Measurements from ENCODE around the gene WDR70.

Gene WDR70

DNA sequence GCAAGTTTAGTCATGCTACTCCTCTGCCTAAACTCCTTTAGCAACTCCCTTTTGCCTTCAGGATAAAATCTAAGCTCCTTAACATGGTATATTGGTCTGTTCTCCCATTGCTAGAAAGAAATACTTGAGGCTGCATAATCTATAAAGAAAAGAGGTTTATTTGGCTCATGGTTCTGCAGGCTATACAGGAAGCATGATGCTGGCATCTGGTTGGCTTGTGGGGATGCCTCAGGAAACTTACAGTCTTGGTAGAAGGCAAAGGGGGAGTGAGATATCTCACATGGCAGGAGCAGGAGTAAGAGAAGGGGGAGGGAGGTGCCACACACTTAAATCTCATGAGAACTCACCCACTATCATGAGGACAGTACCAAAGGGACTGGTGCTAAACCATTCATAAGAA is 315.7 kb downstream of the WDR70 start:
- DNase-seq = no peak

DNA sequence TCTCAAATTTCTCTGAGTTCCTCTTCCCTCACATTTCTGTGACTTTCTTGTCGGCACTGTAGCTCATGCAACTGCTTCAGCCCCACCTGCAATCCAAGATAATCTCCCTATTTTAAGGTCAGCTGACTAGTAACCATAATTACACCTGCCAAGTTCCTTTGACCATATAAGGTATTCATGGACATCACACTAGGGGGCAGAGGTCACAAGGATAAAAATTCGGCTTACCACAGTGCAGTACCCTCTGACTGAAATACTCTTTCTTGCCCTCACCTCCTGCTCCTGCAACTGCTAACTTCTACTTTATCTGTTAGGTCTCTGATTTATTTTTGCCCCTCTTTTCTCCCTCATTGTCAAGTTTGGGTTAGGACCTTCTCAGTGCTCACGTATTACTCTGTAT is 316.5 kb downstream of the WDR70 start:
- peak; percentile 12 for DNase-seq

DNA sequence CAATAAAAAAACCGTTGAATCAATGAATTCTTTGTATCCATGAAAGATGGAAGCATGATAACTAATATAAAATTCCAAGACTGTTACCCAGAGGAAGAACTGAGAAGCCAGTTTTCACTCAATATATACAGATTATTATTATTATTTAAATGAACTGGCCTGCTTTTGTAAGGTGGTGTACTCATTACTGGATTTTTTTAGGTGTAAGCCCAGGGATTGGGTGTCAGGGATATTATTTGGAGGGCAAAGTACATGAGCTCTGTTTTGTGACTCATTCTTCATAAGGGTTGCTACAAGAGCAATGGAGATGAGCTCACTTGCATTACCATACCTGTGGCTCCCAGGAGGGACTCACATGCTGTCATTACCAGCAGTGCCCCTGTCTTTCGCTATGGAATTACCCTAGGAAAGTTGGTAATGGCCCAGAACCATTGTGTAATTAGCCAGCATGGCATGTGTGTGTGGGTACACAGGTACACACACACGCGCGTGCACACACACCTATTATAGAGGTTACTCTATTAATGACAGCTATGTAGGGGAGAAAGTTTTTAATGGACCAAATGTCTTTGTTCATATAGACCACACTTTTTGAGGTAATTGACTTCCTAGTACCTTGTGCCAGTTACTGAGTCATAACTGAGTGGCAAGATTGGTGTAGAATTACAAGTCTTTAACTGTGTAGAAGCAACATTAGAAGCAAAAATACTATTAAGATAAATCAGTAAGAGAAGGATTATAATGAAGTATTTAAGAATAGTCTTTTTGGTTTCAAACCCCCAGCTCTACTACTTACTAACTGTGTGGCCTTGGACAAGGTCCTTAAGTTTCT is 317.3 kb downstream of the WDR70 start:
- DNase-seq = peak; percentile 84

DNA sequence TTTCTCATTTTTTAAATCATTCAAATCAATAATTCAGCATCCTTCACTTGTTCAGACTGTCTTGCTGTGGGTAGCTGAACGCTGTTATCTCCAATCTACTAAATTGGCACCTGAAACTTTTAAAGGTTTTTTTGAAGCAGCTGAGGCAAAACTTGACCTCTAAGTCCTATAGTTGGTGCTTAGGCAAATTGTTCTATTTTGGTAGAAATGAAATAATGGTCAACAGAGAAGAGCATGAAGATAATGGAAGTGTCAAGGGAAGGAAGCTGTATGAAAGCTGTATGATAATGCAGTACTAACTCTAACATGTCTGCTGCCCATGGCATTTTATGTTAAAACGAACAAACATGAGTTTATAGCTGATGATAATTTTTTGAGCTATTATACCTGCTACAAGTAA is 322.8 kb downstream of the WDR70 start:
- no peak for DNase-seq

DNA sequence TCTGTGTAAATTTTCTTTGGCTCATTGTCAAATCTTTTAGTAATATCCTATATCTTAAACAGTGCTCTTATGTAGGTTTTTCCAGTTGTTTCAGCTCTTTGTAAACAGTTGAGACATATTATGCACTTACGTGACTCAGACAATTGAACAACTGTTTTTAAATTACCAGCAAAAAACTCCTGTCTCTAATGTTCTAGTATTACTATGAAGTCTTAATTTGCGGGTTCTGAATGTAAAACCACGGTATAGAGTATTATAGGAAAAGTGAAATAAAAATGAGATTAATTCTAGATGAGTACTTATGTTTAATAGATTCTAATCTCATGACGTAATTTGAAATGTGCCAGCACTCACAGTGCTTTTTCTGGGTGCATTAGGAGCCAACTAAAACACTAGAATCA is 324.7 kb downstream of the WDR70 start:
- no peak for DNase-seq

DNA sequence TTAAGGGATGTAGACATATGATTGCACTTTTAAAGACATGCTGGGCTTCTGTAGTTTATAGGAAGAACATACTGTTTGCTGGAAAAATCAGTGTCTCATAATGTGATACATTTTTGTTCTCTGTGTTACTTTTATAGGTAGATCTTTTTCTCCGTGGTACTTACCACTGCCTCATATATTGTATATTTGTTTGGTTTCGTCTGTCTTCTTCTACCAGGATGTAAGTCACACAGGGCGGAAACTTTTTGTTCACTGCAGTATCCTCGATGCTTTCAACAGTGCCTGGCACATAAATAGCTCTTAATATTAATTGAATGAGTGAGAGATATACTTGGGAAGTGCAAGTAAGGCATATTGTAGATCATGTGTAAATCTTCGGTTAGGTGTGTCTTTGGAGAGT is 325.3 kb downstream of the WDR70 start:
- no peak for DNase-seq

DNA sequence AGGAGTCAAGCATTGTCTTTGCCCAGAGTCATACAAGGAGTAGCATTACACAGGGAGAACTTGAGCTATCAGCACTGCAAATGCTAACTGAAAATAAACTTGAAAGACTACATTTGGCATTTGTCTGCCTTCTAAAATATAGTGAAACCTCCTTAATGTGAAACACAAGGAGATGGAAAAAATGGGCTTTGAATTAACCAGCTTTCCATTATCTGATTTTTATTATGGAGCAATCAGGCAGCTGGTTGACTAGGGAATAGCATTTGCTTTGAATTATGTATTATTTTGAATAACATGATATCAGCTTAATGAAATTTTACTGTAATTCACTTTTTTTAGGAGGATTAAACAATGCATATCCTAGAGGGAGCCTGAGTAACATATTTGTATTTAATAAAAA is 329.9 kb downstream of the WDR70 start:
- no peak for DNase-seq

DNA sequence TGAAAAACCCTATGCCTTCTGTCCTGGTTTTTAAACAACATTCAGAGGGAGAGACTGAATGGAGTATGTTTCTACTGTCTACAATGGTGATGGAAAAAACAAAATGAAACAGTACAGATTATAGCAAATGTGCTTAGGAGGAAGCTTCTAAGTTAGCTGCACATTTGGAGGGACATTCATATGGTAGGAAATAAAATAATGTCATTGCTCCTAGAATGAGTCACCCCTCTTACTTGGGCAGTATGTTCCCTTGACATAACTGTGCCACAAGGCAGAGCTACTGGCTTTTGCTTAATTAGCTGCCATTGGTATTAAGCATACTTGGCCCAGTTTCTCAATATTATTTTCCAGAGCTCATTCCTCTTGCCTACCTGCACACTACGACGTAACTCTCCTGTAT is 331.8 kb downstream of the WDR70 start:
- peak; percentile 1 for DNase-seq

DNA sequence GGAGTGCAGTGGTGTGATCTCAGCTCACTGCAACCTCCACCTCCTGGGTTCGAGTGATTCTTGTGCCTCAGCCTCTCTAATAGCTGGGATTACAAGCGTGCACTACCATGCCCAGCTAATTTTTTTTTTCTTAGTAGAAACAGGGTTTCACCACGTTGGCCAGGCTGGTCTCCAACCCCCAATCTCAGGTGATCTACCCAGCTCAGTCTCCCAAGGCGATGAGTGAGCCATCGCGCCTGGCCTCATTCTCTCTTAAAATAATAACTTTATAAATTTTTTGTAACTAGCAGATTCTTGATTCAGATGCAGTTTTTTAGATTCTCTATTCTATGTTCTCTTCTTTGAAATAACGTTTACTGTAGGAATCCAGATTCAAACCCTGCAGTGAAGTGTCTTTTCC is 333.6 kb downstream of the WDR70 start:
- DNase-seq = no peak

DNA sequence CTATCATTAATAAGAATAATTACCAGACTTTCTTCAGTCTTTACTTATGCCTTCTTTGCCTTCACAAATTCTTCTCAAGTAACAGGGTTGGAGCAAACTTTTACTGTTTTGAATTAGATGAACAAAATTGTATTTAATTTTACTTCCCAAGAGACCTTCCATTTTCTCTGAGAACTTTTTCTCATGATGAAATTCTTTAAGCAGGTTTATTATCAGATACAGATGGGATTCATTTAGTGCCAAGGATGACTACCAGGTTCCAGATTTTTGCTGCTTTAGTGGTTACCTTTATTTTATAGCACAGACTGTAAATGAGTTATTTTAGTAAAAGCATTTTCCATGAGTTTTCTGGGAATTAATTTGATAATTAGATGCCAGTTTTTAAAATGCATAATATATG is 335.6 kb downstream of the WDR70 start:
- no peak for DNase-seq

DNA sequence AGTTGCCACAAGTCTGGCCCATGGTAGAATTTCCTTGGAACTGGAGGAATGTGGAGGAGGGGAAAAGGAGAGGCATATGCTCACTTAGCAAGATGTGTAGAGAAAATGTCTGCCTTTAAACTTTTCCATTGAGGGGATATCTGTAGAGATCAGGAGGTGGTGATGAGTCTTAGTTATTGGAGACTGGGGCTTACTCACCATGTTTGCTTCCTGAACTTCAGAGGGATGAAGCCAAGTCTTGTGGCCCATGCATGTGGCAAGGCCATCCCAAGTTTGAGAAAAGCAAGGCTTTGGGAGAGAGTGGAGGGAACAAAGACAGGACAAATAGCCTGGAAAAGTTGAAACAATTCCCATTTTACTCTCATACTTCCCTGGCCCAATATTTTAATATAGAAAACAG is 336.2 kb downstream of the WDR70 start:
- DNase-seq = no peak

DNA sequence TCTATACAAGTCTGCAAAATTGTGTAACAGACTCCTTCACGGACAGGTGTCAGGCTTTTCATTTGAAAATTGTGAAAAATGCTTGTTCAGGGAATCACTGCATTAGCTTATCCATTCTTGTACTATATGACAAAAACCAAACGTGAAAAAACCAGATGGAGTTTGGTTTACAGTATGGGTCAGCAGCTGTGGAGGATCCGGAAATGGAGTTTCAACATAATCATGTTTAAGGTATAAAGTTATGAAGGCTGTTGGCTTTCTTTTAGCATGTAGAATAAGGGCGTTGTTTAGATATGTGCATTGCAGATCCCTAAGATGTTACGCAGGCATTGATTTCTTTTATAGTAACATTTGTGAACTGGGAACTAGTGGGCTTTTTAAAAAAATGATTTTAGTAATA is 336.9 kb downstream of the WDR70 start:
- DNase-seq = no peak

DNA sequence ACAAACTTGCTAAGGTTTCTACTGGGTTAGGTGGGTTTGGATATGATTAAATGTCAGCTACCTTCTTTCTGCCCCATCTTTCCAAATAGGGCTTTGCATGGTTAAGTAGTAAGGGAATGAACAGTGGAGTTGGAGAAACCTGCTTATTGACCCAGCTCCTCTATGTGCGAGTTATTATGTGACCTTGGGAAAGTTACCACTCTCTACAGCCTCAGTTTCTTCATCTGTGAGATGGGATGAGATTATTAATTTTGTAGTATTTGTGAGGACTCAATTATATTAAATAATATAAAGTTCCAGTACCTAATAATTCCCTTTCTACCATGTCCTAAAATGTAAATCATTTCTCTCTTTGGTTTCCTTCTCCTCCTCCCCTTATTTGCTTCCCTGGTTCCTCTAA is 337.3 kb downstream of the WDR70 start:
- no peak for DNase-seq

DNA sequence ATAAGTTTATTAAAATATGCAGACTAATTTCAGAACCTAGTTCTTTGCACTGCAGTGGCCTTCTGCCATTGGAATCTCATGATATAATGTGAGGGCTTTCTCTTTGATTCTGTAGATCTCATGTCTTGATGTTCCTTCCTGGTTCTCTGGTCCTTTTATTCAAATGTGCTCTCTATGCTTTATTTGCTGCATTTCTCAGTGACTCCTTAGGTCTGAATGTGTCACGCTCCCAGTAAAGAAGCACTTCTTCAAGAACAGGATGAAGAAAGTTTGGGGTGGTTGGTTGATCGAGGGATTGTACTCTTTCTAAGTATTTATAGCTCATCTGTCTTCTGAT is 338.1 kb downstream of the WDR70 start:
- DNase-seq = no peak

DNA sequence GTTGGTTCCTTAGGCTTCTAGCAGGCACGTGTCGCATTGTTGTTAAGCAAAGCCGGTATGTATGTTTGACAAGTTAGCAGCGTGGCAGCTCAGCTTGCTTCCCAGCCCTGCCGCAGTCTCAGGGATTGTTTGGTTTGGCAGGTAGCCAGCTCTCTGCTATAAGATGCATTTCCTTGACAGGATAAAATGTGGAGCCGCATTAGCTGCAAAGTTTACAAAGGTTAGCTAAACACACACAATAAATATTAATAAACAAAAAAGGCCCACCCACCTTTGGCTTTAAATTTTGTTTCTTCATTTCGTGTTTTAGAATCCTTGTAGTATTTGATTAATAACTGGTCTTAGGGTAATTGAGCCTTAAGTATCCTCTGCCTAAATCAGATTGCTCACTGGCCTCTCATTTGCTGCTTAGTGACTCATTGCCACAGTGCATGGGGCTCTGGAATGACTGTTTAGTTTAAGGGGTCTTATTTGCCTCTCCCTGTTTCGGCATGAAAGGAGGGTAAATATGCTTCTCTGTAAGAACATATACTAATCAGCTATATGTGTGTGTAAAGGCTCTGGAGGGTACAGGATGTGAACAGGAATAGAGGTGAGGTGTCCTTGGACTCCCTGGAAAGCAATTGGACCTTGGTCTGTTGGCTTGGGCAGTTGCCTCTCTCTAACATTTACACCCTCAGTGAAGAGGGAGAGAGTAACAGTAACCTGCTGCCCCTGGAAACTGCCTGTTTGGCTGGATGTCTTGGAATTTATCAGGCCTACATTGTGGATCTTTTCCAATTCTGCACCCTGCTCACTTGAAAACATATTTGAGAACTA is 338.7 kb downstream of the WDR70 start:
- peak; percentile 93 for DNase-seq

DNA sequence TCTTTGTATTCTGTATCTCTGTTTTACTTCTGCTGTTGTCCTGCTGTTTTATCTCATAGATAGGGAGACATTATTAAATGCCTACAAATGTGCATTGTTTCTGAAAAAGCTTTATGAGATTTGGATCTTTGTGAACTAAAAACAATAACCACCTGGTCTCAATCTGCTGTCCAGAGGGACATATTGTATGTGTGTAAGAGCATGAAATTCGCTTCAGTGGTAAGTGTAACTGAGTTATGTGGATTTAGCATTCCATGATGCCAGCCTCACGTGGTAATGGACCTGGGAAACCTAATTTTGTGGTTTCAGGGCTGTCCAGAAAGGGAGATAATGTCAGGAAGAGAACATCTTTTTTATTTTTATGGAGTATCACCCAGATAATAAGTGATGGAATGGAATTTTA is 341.4 kb downstream of the WDR70 start:
- no peak for DNase-seq

DNA sequence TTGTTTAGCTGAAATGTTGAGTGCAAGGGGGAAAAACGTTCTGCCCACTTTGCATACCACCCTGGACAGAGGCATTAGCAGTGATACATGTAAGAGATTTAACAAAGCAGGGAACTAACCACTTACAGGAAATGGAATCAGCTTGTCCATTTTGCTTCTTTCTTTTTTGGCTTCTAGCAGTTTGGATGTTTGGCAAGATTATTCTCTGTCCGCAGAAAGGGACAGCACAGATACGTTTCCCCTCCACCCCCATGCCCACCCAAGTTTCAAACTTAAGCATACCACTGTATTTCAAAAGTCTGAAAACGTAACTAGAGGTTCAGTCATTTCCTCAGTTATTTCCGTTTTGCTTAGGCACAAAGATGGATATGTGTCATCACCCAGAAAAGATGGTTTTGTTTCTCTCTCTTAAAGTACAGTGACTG is 342.3 kb downstream of the WDR70 start:
- no peak for DNase-seq

DNA sequence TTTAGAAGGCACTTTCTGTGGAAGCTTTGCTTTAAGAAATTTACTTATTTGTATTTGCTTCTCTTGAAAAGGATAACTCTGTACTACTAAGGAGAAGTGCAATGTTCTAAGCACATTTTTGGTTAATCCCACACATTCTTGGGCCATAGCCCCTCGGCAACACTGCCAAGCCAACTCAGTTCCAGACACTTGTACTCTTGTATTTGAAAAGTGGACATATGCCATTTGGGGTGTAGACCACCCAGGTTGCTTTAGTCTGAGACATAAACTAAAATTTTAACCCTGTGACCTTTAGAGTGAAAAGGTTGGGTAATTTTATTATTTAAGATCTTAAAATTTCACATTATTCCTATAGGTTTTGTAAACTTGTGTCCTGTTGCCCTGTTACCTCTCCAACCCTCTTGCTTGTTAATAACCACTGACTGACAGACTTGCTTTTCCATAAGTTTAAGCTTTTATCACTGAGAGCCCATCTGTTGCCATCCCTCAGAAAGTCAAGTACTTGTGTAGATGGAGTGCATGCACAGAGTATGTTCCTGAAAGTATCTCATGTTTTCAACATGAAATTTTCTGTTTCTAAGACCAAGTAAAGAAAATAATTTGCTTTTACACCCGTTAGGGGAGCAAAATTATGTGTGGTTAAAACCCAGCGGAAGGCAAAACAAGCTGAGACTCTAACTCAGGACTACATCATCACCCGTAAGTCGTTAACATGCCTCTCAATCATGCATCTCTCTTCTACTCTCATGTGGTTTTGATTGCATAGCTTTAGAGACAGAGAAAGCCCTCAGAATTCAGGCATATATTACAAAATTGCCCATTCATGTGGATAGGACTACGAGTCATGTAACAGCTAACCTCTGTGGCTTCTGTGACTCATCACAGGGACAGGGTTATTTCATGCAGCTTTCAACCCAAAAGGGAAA is 343.4 kb downstream of the WDR70 start:
- peak; percentile 4 for DNase-seq

DNA sequence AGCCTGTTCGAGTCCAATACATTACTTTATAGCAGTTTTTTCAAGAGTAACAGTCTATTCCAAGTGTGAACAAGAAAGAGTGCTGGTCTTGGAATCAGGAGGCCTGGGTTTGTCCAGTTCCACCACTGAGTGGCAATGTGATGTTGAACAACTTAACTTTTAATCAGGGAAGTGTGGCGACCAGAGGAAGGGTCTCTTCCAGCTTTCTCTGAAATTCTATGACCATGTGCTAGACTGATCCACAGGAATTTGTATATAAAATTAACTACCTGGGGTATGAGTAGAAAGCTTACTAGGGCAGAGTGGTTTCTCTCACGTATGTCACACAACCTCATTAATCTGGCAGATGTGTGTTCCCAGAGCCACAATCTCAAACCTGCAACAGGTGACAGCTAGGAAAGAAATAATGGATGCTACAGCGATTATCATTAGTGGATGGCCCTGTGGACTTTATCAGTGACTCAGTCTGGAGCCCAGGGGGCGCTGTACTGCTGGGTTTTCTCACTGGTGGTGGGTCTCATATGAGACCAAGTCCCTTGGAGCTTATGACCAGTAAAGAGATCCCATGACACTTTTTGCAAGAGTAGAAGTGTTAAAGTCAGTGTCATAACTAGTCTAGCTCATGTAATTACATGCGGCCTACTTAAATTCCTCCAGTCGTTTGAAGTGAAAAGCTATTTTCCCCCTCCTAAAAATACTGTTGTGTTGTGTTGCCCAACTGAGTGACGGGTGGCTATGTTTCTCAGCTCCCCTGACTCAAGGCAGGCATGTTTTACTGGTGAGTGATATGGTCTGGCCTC is 344.2 kb downstream of the WDR70 start:
- DNase-seq = peak; percentile 32

DNA sequence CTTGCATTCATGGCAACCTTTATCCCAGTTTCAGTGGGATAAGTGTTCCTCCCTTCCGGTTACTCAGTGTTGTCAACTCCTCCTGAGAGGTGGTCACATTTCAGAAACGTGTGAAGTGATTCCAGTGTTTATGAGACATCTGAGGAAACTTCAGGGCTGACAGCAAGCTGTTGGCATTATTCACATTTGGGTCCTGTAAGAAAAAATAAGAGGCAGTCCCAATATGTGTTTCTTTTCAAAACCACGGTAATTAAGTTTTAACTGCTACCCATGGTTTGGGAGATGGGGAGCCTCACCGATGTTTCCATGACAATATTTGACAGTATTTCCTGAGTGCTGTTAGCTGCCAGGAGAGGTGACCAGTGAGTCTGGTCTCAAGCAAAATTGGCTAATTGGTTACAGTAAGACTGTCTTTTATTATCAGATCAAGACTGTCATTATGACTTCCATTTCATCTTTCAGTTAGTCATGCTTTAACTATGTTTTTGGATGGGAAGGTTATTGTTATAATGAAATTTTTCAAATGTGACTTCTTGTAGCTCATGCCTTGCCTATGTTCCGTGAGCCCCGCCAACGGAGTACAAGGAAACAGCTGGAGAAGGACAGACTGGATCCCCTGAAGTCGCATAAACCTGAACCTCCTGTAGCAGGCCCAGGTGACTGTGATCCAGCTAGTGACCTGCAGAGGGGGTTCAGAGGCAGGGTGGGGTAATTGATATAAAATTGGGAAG is 345.4 kb downstream of the WDR70 start:
- DNase-seq = no peak

DNA sequence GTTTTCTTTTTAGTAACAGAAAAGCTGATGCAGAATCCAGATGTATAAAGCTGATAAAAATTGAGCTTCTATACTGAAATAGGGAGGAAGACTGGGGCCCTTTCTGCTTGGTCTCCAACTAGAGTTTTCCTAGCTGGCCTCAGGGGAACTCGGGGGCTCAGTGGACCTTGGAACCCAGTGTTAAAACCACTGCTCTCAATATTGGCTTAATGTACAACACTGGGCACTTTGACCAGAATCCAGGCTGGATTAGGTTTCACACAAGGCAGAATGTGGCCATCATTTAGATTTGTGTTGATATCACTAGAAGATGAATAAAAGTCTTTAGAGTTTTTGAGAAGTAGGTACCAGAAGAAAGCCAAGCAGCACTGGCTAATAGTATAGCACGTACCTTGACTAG is 346.1 kb downstream of the WDR70 start:
- DNase-seq = no peak

DNA sequence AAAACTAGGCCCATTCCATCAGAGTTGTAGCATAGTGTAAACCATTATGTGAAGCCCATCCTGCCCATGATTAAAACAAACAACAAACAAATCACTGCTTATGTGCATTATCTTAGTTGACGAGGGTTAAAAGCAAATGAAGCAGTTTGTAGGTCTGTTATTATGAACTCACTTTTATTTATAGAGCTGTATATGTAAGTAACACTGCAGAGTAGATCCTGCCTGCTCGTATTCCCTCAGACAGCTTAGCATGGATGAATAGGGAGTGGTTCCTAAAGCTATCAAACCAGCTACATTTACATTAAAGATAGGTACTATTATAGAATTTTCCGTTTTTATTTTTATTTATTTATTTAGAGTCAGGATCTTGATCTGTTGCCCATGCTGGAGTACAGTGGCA is 348.1 kb downstream of the WDR70 start:
- DNase-seq = no peak

Data from DMS53 (cell line).